HCT116 (cell line): ENCODE data around the gene DIAPH3. TPM values are rescaled to one million over a fixed set of nuclear protein-coding genes. Genes with fewer than 3 reads are reported as not detected.

ENCODE experiments used
- ATAC-seq: fragments of 200-7000 bp; cut with Tn5 transposase; 2 replicates; pipeline ENCODE4 v1.9.1; 2020; ENCODE audit warnings: mild to moderate bottlenecking, moderate library complexity
- BruUV-seq: library from RNA; stranded (reverse); fragments of 400-500 nt; replicated peaks from 2 replicates; lab custom pipeline; 2021; lab: Mats Ljungman, UMichigan
- CTCF ChIA-PET: fragments of 300-600 bp; sonication (Branson Sonifier 250); formaldehyde crosslinking; loops from one replicate; lab custom pipeline; 2021; ENCODE audit warnings: antibody characterized with exemption; lab: Charles Lee
- POLR2A ChIA-PET: fragments of 300-600, 350-600 bp; sonication (Branson Sonifier 250); formaldehyde crosslinking; loops from one replicate; lab custom pipeline; 2021; ENCODE audit warnings: antibody characterized with exemption; lab: Charles Lee
- RAD21 ChIA-PET, 2 experiments: fragments of 300-600 bp; sonication (Branson Sonifier 250); formaldehyde crosslinking; loops; one replicate each; lab custom pipeline; 2023; ENCODE audit warnings: low total read pairs in 2 of 2; ENCODE audit not compliant: uncharacterized antibody in 2 of 2, unreplicated experiment in 2 of 2, low non-redundant PET in 1 of 2; lab: Charles Lee
- DNase-seq: peaks from one replicate; pipeline ENCODE4 v3.0.0-alpha.2; 2010; ENCODE audit warnings: low read depth, low spot score
- H2AFZ ChIP-seq: fragments of 200-600 bp; shearing (Covaris generic), sonication (generic); 2 replicates; pipeline ENCODE4 v1.6.1; 2017; ENCODE audit warnings: low read depth, mixed run types, mixed read lengths, antibody characterized with exemption, low read length; ENCODE audit not compliant: poor library complexity, severe bottlenecking
- H3K27ac ChIP-seq: 2 replicates; pipeline ENCODE4 v1.5.1; 2012; ENCODE audit warnings: low read depth, low read length
- H3K27me3 ChIP-seq: fragments of 200-600 bp; sonication (generic); 2 replicates; pipeline ENCODE4 v1.6.1; 2016; ENCODE audit warnings: mixed run types, low read length, mixed read lengths; ENCODE audit not compliant: insufficient read depth
- H3K36me3 ChIP-seq, 2 experiments: fragments of 200-500 bp in 1 of 2; fragments of 200-600 bp in 1 of 2; sonication (Bioruptor generic) in 1 of 2; sonication (generic) in 1 of 2; 2 replicates each; pipeline versions ENCODE4 v1.5.1 to v1.6.1; 2014 to 2016; ENCODE audit warnings: low read length in 2 of 2, inconsistent platforms in 1 of 2, mixed read lengths in 1 of 2, mixed run types in 1 of 2; ENCODE audit not compliant: insufficient read depth in 2 of 2, control insufficient read depth in 1 of 2
- H3K4me1 ChIP-seq, 2 experiments: fragments of 200-600 bp in 1 of 2; sonication (generic) in 1 of 2; 2 replicates each; pipeline versions ENCODE4 v1.5.1 to v1.6.1; 2012 to 2017; ENCODE audit warnings: low read length in 2 of 2, inconsistent platforms in 1 of 2, mild to moderate bottlenecking in 1 of 2, mixed read lengths in 1 of 2, mixed run types in 1 of 2, moderate library complexity in 1 of 2; ENCODE audit not compliant: insufficient read depth in 2 of 2, control insufficient read depth in 1 of 2
- H3K4me2 ChIP-seq: fragments of 200-600 bp; sonication (generic); 2 replicates; pipeline ENCODE4 v1.6.1; 2017; ENCODE audit warnings: mixed run types, low read length, mixed read lengths
- H3K4me3 ChIP-seq, 2 experiments: fragments of 200-600 bp in 1 of 2; sonication (generic) in 1 of 2; replicated peaks in 1 of 2; 2 replicates each; pipeline ENCODE4 v1.5.1; 2011 to 2016; ENCODE audit warnings: low read length in 2 of 2, control low read depth in 1 of 2, low read depth in 1 of 2, mild to moderate bottlenecking in 1 of 2, mixed read lengths in 1 of 2, mixed run types in 1 of 2
- H3K79me2 ChIP-seq: fragments of 200-600 bp; sonication (generic); 2 replicates; pipeline ENCODE4 v1.6.1; 2017; ENCODE audit warnings: mild to moderate bottlenecking, mixed run types, low read length, moderate library complexity, mixed read lengths; ENCODE audit not compliant: insufficient read depth
- H3K9ac ChIP-seq: fragments of 200-600 bp; sonication (generic); 2 replicates; pipeline ENCODE4 v1.6.1; 2016; ENCODE audit warnings: low read length, mixed read lengths
- H3K9me2 ChIP-seq: fragments of 200-600 bp; sonication (generic), shearing (Covaris generic); 2 replicates; pipeline ENCODE4 v1.6.1; 2017; ENCODE audit warnings: mixed run types, mild to moderate bottlenecking, moderate library complexity; ENCODE audit not compliant: insufficient read depth
- H3K9me3 ChIP-seq, 2 experiments: fragments of 200-500 bp in 1 of 2; fragments of 200-600 bp in 1 of 2; sonication (Bioruptor generic) in 1 of 2; sonication (generic) in 1 of 2; 2 replicates each; pipeline ENCODE4 v1.6.1; 2014 to 2017; ENCODE audit warnings: low read length in 2 of 2, mixed read lengths in 2 of 2, inconsistent platforms in 1 of 2, low read depth in 1 of 2, mild to moderate bottlenecking in 1 of 2, mixed run types in 1 of 2, moderate library complexity in 1 of 2; ENCODE audit not compliant: control insufficient read depth in 1 of 2, insufficient read depth in 1 of 2
- H4K20me1 ChIP-seq: fragments of 200-600 bp; sonication (generic), shearing (Covaris generic); 2 replicates; pipeline ENCODE4 v1.6.1; 2017; ENCODE audit warnings: mixed run types, mild to moderate bottlenecking, moderate library complexity; ENCODE audit not compliant: insufficient read depth
- CBX3 ChIP-seq: IDR thresholded peaks from 2 replicates; pipeline ENCODE4 v1.6.1; 2012; ENCODE audit warnings: low read depth
- CEBPB ChIP-seq: IDR thresholded peaks from 2 replicates; pipeline ENCODE4 v1.6.1; 2012; ENCODE audit warnings: low read depth
- EGR1 ChIP-seq: IDR thresholded peaks from 2 replicates; pipeline ENCODE4 v1.6.1; 2012; ENCODE audit warnings: low read depth
- ELF1 ChIP-seq: IDR thresholded peaks from 2 replicates; pipeline ENCODE4 v1.6.1; 2012; ENCODE audit warnings: low read depth, borderline replicate concordance
- EZH2 ChIP-seq: fragments of 200-600 bp; sonication (generic); IDR thresholded peaks from 2 replicates; pipeline ENCODE4 v1.6.1; 2017; ENCODE audit warnings: antibody characterized with exemption, mixed run types
- EZH2phosphoT487 ChIP-seq: fragments of 200-600 bp; IDR thresholded peaks from 2 replicates; pipeline ENCODE4 v1.6.1; 2018; ENCODE audit warnings: antibody characterized with exemption, borderline replicate concordance
- FOSL1 ChIP-seq: IDR thresholded peaks from 2 replicates; pipeline ENCODE4 v1.6.1; 2012; ENCODE audit warnings: low read depth
- JUND ChIP-seq: IDR thresholded peaks from 2 replicates; pipeline ENCODE4 v1.6.1; 2012
- POLR2A ChIP-seq: IDR thresholded peaks from 2 replicates; pipeline ENCODE4 v1.7.0; 2011; ENCODE audit warnings: borderline replicate concordance; ENCODE audit not compliant: insufficient read depth, insufficient read length; ENCODE audit errors: extremely low read depth
- POLR2AphosphoS5 ChIP-seq: IDR thresholded peaks from 2 replicates; pipeline ENCODE4 v1.6.1; 2011; ENCODE audit warnings: mild to moderate bottlenecking, low read depth, low read length, moderate library complexity
- RAD21 ChIP-seq: IDR thresholded peaks from 2 replicates; pipeline ENCODE4 v1.6.1; 2012; ENCODE audit warnings: low read depth, mild to moderate bottlenecking
- SIN3A ChIP-seq: IDR thresholded peaks from 2 replicates; pipeline ENCODE4 v1.6.1; 2012; ENCODE audit warnings: low read depth
- SP1 ChIP-seq: IDR thresholded peaks from 2 replicates; pipeline ENCODE4 v1.6.1; 2012; ENCODE audit warnings: low read depth
- SRF ChIP-seq: IDR thresholded peaks from 2 replicates; pipeline ENCODE4 v1.6.1; 2012; ENCODE audit warnings: low read depth
- TCF7L2 ChIP-seq: IDR thresholded peaks from 2 replicates; pipeline ENCODE4 v1.7.0; 2011; ENCODE audit warnings: borderline replicate concordance, inconsistent platforms; ENCODE audit not compliant: insufficient read depth, insufficient read length; ENCODE audit errors: extremely low read depth
- YY1 ChIP-seq: IDR thresholded peaks from 2 replicates; pipeline ENCODE4 v1.6.1; 2011; ENCODE audit warnings: low read length, low read depth, moderate library complexity, mild to moderate bottlenecking; ENCODE audit not compliant: insufficient replicate concordance; ENCODE audit errors: extremely low read depth
- ZFX ChIP-seq: fragments of 450-650 bp; IDR thresholded peaks from 2 replicates; pipeline ENCODE4 v1.6.1; 2017
- intact Hi-C: fragments of 100-400 bp; cut with micrococcal nuclease; formaldehyde crosslinking; loops from 2 replicates; pipeline ENCODE4 v1.10.0; 2022
- total RNA-seq: library from RNA; stranded (reverse); gene quantifications from one replicate; pipeline ENCODE4 v1.2.1, GENCODE V29; 2021; ENCODE audit not compliant: unreplicated experiment
- TF ChIP-seq, protein P1 (sequence below): IDR thresholded peaks from 2 replicates; pipeline ENCODE4 v1.6.1; 2012; ENCODE audit warnings: low read depth
- TF ChIP-seq, protein P2 (sequence below): IDR thresholded peaks from 2 replicates; pipeline ENCODE4 v1.6.1; 2012

DIAPH3 gene
- total RNA-seq, 1 experiment from 2014 or later, result 22.8 TPM

DNA sequence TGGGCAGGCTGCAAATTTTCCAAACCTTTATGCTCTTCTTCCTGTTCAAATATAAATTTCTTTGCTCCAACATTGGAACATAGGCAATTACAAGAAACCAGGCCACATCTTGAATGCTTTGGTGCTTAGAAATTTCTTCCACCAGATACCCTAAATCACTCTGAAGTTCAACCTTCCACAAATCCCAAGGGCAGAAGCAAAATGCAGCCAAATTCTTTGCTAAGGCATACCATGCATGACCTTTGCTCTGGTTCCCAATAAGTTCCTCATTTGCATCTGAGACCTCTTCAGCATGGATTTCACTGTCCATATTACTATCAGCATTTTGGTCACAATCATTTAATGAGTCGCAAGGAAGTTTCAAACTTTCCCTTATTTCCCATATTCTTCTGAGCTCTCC is 130.9 kb downstream of the DIAPH3 start:
- RAD21 ChIA-PET, result no interaction called here
- ATAC-seq, result no peak
- TF ChIP-seq SIN3A, result no peak
- TF ChIP-seq CEBPB, result no peak
- TF ChIP-seq POLR2A, result no peak
- TF ChIP-seq SRF, result no peak
- TF ChIP-seq POLR2AphosphoS5, result no peak
- TF ChIP-seq YY1, result no peak
- TF ChIP-seq EZH2phosphoT487, result no peak
- TF ChIP-seq, protein P1, sequence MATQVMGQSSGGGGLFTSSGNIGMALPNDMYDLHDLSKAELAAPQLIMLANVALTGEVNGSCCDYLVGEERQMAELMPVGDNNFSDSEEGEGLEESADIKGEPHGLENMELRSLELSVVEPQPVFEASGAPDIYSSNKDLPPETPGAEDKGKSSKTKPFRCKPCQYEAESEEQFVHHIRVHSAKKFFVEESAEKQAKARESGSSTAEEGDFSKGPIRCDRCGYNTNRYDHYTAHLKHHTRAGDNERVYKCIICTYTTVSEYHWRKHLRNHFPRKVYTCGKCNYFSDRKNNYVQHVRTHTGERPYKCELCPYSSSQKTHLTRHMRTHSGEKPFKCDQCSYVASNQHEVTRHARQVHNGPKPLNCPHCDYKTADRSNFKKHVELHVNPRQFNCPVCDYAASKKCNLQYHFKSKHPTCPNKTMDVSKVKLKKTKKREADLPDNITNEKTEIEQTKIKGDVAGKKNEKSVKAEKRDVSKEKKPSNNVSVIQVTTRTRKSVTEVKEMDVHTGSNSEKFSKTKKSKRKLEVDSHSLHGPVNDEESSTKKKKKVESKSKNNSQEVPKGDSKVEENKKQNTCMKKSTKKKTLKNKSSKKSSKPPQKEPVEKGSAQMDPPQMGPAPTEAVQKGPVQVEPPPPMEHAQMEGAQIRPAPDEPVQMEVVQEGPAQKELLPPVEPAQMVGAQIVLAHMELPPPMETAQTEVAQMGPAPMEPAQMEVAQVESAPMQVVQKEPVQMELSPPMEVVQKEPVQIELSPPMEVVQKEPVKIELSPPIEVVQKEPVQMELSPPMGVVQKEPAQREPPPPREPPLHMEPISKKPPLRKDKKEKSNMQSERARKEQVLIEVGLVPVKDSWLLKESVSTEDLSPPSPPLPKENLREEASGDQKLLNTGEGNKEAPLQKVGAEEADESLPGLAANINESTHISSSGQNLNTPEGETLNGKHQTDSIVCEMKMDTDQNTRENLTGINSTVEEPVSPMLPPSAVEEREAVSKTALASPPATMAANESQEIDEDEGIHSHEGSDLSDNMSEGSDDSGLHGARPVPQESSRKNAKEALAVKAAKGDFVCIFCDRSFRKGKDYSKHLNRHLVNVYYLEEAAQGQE, result no peak
- no peak for TF ChIP-seq ZFX
- TF ChIP-seq CBX3, result no peak
- TF ChIP-seq RAD21, result no peak
- TF ChIP-seq EGR1, result no peak
- TF ChIP-seq FOSL1, result no peak
- TF ChIP-seq EZH2, result no peak
- TF ChIP-seq, protein P2, sequence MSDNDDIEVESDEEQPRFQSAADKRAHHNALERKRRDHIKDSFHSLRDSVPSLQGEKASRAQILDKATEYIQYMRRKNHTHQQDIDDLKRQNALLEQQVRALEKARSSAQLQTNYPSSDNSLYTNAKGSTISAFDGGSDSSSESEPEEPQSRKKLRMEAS, result no peak
- no peak for TF ChIP-seq TCF7L2
- no peak for TF ChIP-seq SP1
- TF ChIP-seq ELF1, result no peak
- TF ChIP-seq JUND, result no peak

More for the DNA sequence above, 130.9 kb downstream of the DIAPH3 start:
- Histone ChIP-seq H3K9me2 (no peaks in the 10 kb centered on the region), H3K79me2 (no peaks in the 10 kb centered on the region), H3K4me2 (no peak overlapping the region), H3K9me3 (no peaks in the 10 kb centered on the region), H3K9ac (no peak overlapping the region), H3K27ac (no peak overlapping the region), H3K36me3 (no peaks in the 10 kb centered on the region), H3K4me1 (no peaks in the 10 kb centered on the region), H4K20me1 (no peaks in the 10 kb centered on the region), H2AFZ (no peak overlapping the region), H3K27me3 (no peaks in the 10 kb centered on the region), H3K4me3 (no peak overlapping the region)
- intact Hi-C loops, result no loop called here
- ChIA-PET CTCF (no interaction called here), POLR2A (no interaction called here)
- DNase-seq, result no peak
- no TSS peak for BruUV-seq
